ENCODE data around the gene SLC12A7.

Gene SLC12A7

DNA sequence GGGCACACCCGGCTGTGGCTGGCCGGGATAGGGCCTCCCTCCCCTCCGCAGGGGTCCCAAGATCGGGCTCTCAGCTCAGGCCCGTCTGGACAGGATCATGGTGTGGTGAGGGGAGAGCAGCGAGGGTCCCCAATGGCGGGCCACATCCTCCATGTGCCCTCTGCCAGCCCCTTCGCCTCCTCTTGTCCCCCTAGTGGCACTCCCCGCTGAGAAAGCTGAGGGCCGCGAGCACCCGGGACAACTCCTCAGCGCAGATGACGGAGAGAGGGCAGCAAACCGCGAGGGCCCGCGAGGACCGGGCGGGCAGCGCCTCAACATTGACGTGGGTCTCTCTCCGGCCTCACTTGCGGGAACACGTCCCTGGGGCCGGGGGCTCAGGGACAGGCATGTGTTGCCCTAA lies 78.7 kb downstream of the SLC12A7 start:
- Histone ChIP-seq H3K36me3 (no peaks in the 10 kb centered on the region), H3K27ac (no peak overlapping the region), H3K9me3 (no peaks in the 10 kb centered on the region), H3K27me3 (no peaks in the 10 kb centered on the region), H3K4me1 (ENCODE audit: control insufficient read depth in 1 of 2, insufficient read depth in 1 of 2, low read depth in 1 of 2, low read length in 1 of 2) (no peaks in the 10 kb centered on the region), H3K4me3 (ENCODE audit: low read depth in 1 of 2, low read length in 1 of 2) (no peak overlapping the region)
- TF ChIP-seq, protein P1, sequence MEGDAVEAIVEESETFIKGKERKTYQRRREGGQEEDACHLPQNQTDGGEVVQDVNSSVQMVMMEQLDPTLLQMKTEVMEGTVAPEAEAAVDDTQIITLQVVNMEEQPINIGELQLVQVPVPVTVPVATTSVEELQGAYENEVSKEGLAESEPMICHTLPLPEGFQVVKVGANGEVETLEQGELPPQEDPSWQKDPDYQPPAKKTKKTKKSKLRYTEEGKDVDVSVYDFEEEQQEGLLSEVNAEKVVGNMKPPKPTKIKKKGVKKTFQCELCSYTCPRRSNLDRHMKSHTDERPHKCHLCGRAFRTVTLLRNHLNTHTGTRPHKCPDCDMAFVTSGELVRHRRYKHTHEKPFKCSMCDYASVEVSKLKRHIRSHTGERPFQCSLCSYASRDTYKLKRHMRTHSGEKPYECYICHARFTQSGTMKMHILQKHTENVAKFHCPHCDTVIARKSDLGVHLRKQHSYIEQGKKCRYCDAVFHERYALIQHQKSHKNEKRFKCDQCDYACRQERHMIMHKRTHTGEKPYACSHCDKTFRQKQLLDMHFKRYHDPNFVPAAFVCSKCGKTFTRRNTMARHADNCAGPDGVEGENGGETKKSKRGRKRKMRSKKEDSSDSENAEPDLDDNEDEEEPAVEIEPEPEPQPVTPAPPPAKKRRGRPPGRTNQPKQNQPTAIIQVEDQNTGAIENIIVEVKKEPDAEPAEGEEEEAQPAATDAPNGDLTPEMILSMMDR (IDR thresholded peaks at IDR 0.05) = no peak

DNA sequence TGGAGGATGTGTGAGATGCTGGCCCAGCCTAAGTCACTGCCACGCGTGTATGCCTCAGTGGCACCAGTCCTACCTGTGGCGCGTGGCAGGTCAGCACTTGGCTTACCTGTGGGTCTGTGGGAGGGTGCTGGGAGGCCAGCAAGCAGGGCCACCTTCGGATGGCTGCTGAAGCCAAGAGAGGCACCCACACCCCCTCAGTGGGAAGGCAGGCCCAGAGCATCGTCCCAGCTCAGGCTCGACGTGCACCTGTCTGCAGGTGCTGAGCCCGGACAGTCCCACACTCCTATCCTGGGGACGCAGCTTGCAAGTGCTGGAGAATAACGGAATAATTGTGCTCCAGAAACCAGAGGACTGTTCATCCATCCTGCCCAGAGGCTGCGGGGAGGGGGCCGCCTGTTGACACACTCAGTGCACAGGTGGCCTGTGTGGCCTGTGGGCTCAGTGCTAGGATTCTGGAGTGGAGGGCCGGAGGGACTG lies 79.3 kb downstream of the SLC12A7 start:
- TF ChIP-seq, protein P1 (IDR thresholded peaks at IDR 0.05) = no peak
- Histone ChIP-seq H3K4me3 (ENCODE audit: low read depth in 1 of 2, low read length in 1 of 2) (no peak overlapping the region), H3K36me3 (no peaks in the 10 kb centered on the region), H3K27ac (no peak overlapping the region), H3K27me3 (no peaks in the 10 kb centered on the region), H3K4me1 (ENCODE audit: control insufficient read depth in 1 of 2, insufficient read depth in 1 of 2, low read depth in 1 of 2, low read length in 1 of 2) (no peaks in the 10 kb centered on the region), H3K9me3 (no peaks in the 10 kb centered on the region)

DNA sequence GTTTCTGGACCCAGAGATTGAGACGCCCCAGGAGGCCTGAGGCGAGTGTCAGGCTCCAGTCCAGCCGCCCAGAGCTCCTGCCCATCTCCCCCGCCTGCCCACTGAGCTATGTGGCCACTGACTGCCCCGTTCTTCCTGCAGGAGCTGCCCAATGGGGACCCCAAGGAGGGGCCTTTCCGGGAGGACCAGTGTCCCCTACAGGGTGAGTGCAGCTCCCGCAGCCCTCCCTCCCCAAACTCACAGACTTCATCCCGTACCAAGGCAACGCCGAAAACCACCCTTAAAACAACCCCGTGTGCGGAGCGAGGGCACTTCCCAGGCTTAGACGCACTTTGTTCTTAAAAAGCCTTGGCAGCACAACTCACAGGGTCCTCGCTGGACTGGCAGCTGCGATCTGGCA lies 79.9 kb downstream of the SLC12A7 start:
- H3K4me3 ChIP-seq (ENCODE audit: low read depth in 1 of 2, low read length in 1 of 2) = no peak overlapping the region
- no peaks in the 10 kb centered on the region for H3K27me3 ChIP-seq
- no peaks in the 10 kb centered on the region for H3K36me3 ChIP-seq
- TF ChIP-seq, protein P1 (IDR thresholded peaks at IDR 0.05) = no peak
- no peak overlapping the region for H3K27ac ChIP-seq
- H3K9me3 ChIP-seq = no peaks in the 10 kb centered on the region
- H3K4me1 ChIP-seq (ENCODE audit: control insufficient read depth in 1 of 2, insufficient read depth in 1 of 2, low read depth in 1 of 2, low read length in 1 of 2) = no peaks in the 10 kb centered on the region

DNA sequence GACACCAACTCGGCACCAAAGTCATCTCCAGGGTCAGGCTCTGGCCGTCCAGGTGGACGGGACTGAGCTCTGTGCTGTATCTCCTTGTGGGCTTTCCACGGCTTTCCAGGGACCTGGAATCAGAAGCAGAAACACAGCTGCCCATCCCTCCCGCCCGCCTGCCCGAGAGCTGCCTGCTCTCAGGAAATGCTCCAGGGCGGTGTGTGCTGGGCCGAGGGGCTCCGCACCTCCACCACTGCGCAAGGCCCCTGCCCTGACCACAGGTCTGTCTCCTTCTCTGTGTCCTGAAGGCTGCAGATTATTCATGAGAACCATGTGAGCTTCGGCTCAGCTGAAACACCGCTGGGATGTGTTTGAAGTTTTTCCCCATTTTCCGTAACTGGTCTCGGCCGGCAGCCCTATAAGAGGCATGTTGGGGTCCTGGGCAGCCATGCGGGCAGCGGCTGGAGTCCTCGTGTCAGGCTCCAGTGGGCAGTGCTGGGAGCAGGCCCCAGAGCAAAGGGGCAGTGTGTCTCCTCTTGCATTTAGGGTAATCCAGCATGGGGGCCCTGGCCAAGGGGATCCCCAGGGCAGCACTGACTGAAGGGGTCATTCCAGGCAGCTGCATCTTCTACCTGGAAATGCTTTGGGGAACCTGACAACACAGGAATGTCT lies 80.4 kb downstream of the SLC12A7 start:
- Histone ChIP-seq H3K27ac (no peak overlapping the region), H3K4me3 (ENCODE audit: low read depth in 1 of 2, low read length in 1 of 2) (no peak overlapping the region), H3K36me3 (no peaks in the 10 kb centered on the region)

DNA sequence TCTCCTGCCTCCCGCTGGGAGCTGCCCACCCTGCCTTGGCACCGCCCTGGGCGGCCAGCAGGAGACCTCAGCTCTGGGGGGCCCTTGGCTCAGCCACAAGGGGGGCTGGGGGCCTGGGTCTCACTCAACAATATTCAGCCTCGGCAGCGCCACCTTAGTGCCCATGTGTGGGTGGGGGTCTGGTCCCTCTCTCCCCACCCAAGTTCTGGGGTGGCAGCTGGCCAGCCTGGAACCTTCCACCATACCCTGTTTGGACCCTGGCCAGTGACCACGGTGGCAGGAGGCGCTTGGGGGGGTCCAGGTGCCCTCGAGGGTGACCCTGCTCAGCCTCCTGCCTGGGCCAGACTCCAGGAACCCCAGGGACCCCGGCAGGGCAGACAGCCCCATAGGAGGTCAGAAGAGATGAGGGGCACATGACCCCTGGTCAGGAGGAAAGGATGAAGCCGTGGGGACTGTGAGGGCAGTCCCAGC lies 81.0 kb downstream of the SLC12A7 start:
- no peaks in the 10 kb centered on the region for H3K36me3 ChIP-seq
- no peaks in the 10 kb centered on the region for H3K9me3 ChIP-seq
- no peak overlapping the region for H3K4me3 ChIP-seq (ENCODE audit: low read depth in 1 of 2, low read length in 1 of 2)
- no peak overlapping the region for H3K27ac ChIP-seq
- TF ChIP-seq, protein P1 (IDR thresholded peaks at IDR 0.05) = no peak
- no peaks in the 10 kb centered on the region for H3K4me1 ChIP-seq (ENCODE audit: control insufficient read depth in 1 of 2, insufficient read depth in 1 of 2, low read depth in 1 of 2, low read length in 1 of 2)
- H3K27me3 ChIP-seq = no peaks in the 10 kb centered on the region

More for the DNA sequence above, 80.4 kb downstream of the SLC12A7 start:
- Histone ChIP-seq H3K4me1 (ENCODE audit: control insufficient read depth in 1 of 2, insufficient read depth in 1 of 2, low read depth in 1 of 2, low read length in 1 of 2) (no peaks in the 10 kb centered on the region), H3K9me3 (no peaks in the 10 kb centered on the region), H3K27me3 (no peaks in the 10 kb centered on the region)
- TF ChIP-seq, protein P1 (IDR thresholded peaks at IDR 0.05) = no peak
